Gastrocnemius medialis (tissue), 4 donors: ENCODE measurements around the gene SEPTIN5. TPM values are rescaled to one million over a fixed set of nuclear protein-coding genes. Genes with fewer than 3 reads are reported as not detected.

ENCODE experiments used
- ATAC-seq, 2 donors: fragments of 150-250 bp; one replicate each; pipeline ENCODE4 v1.9.1; 2016
- DNase-seq, 2 donors: peaks; one replicate each; pipeline ENCODE4 v3.0.0-alpha.2; 2019
- H3K27ac ChIP-seq, 4 donors: fragments of 200-600 bp; sonication (generic); 1 replicate in 1 of 4; 2 replicates in 3 of 4; pipeline ENCODE4 v1.5.1; 2016 to 2018; ENCODE audit warnings: mild to moderate bottlenecking in 2 of 4, moderate library complexity in 1 of 4
- H3K27me3 ChIP-seq, 3 donors: fragments of 200-600 bp; sonication (generic) in 2 of 3; 1 replicate in 1 of 3; 2 replicates in 2 of 3; pipeline versions ENCODE4 v1.5.1 to v1.6.0; 2016 to 2019; ENCODE audit warnings: mild to moderate bottlenecking in 1 of 3, moderate library complexity in 1 of 3
- H3K36me3 ChIP-seq, 2 donors: fragments of 200-600 bp; sonication (generic) in 1 of 2; one replicate each; pipeline ENCODE4 v1.5.1; 2017 to 2018
- H3K4me1 ChIP-seq, 2 donors: fragments of 200-600 bp; sonication (generic) in 1 of 2; one replicate each; pipeline ENCODE4 v1.5.1; 2016 to 2017; ENCODE audit warnings: mild to moderate bottlenecking in 2 of 2
- H3K4me3 ChIP-seq, 4 donors: fragments of 200-600 bp; sonication (generic) in 3 of 4; 1 replicate in 1 of 4; 2 replicates in 3 of 4; pipeline ENCODE4 v1.5.1; 2016 to 2019; ENCODE audit warnings: mild to moderate bottlenecking in 2 of 4
- H3K9me3 ChIP-seq, 3 donors: fragments of 200-600 bp; sonication (generic) in 2 of 3; 1 replicate in 1 of 3; 2 replicates in 2 of 3; pipeline ENCODE4 v1.5.1; 2016 to 2019
- CTCF ChIP-seq, 5 experiments: fragments of 450-650 bp in 3 of 5; fragments of 200-600 bp in 2 of 5; sonication (generic) in 2 of 5; IDR thresholded peaks in 4 of 5; conservative IDR thresholded peaks in 1 of 5; 1 replicate in 4 of 5; 2 replicates in 1 of 5; pipeline ENCODE4 v1.5.1; 2016 to 2019; ENCODE audit warnings: antibody characterized with exemption in 5 of 5, mild to moderate bottlenecking in 3 of 5, moderate library complexity in 3 of 5
- POLR2A ChIP-seq, 2 donors: fragments of 450-650 bp; IDR thresholded peaks; one replicate each; pipeline ENCODE4 v1.6.1; 2017; ENCODE audit warnings: antibody characterized with exemption in 2 of 2, mild to moderate bottlenecking in 2 of 2, moderate library complexity in 2 of 2
- in situ Hi-C, 4 donors: fragments of 200-750 bp; cut with MboI; loops; one replicate each; pipeline versions ENCODE4 v1.15.0 to v1.8.0; 2017; ENCODE audit warnings: low sequenced_read_pairs in 4 of 4
- intact Hi-C: fragments of 100-400 bp; cut with DNase I; formaldehyde crosslinking; loops from one replicate; pipeline ENCODE4 v1.15.1; 2023; ENCODE audit warnings: low total_unique reads
- total RNA-seq, 4 donors: library from RNA; depleted of rRNA; stranded (reverse); fragments of >200 nt; gene quantifications; one replicate each; pipeline versions ENCODE4 v1.1.0 to v1.2.3, GENCODE V29; 2016

The SEPTIN5 gene
- total RNA-seq, 4 donors from 2014 or later, result 5.0 to 15.9 (median 10.2) TPM

GRCh38 chr22:19764636-19765476, 50.6 kb downstream of the SEPTIN5 start:
- DNase-seq (no peak), ATAC-seq (no peak)
- TF ChIP-seq CTCF (IDR thresholded peaks at IDR 0.05 in 4 of 5, conservative IDR thresholded peaks at IDR 0.05 in 1 of 5), result no peak
- TF ChIP-seq POLR2A (IDR thresholded peaks at IDR 0.05), result no peak
- H3K9me3 ChIP-seq, result no peaks in the 10 kb centered on the region
- H3K27me3 ChIP-seq, result peaks cover 7 to 41% (median 17%) of the 10 kb centered on the region in 3 donors
- intact Hi-C loops (no loop called here), in situ Hi-C loops (loop anchor here in 1 of 4 donors (5.0 kb wide), 1 partner anchor 33 kb away; no protein-coding TSS in a partner anchor)
- H3K36me3 ChIP-seq, result no peaks in the 10 kb centered on the region
- H3K4me1 ChIP-seq, result peaks cover 0 to 8% of the 10 kb centered on the region in 2 donors
- no peak overlapping the region for H3K27ac ChIP-seq
- H3K4me3 ChIP-seq, result no peak overlapping the region

GRCh38 chr22:19765477-19766239, 51.4 kb downstream of the SEPTIN5 start:
- Histone ChIP-seq H3K27me3 (peaks cover 6 to 39% (median 22%) of the 10 kb centered on the region in 3 donors), H3K27ac (no peak overlapping the region), H3K36me3 (no peaks in the 10 kb centered on the region), H3K4me1 (peaks cover 0 to 4% of the 10 kb centered on the region in 2 donors), H3K9me3 (no peaks in the 10 kb centered on the region), H3K4me3 (no peak overlapping the region)
- DNase-seq (no peak), ATAC-seq (no peak)
- intact Hi-C loops (no loop called here), in situ Hi-C loops (loop anchor here in 1 of 4 donors (5.0 kb wide), 1 partner anchor 33 kb away; no protein-coding TSS in a partner anchor)
- TF ChIP-seq CTCF (IDR thresholded peaks at IDR 0.05 in 4 of 5, conservative IDR thresholded peaks at IDR 0.05 in 1 of 5), result no peak
- no peak for TF ChIP-seq POLR2A (IDR thresholded peaks at IDR 0.05)

GRCh38 chr22:19766240-19766510, 51.9 kb downstream of the SEPTIN5 start:
- peaks cover 6 to 38% (median 22%) of the 10 kb centered on the region in 3 donors for H3K27me3 ChIP-seq
- no peak for DNase-seq
- in situ Hi-C loops (loop anchor here in 1 of 4 donors (5.0 kb wide), 1 partner anchor 34 kb away; no protein-coding TSS in a partner anchor), intact Hi-C loops (no loop called here)
- peak overlapping the region in 2 of 4 donors; percentile 48 to 49 for H3K4me3 ChIP-seq
- no peak for TF ChIP-seq POLR2A (IDR thresholded peaks at IDR 0.05)
- TF ChIP-seq CTCF (IDR thresholded peaks at IDR 0.05 in 4 of 5, conservative IDR thresholded peaks at IDR 0.05 in 1 of 5), result no peak
- H3K36me3 ChIP-seq, result no peaks in the 10 kb centered on the region
- H3K4me1 ChIP-seq, result peaks cover 0 to 4% of the 10 kb centered on the region in 2 donors
- H3K9me3 ChIP-seq, result no peaks in the 10 kb centered on the region
- no peak overlapping the region for H3K27ac ChIP-seq
- no peak for ATAC-seq

- ATAC-seq, result peak; percentile 79 to 81
Measured at GRCh38 chr22:19766511-19767426, 52.5 kb downstream of the SEPTIN5 start.

More at GRCh38 chr22:19766511-19767426, 52.5 kb downstream of the SEPTIN5 start:
- no peaks in the 10 kb centered on the region for H3K9me3 ChIP-seq
- in situ Hi-C loops, result loop anchor here in 1 of 4 donors (5.0 kb wide), 1 partner anchor 34 kb away; no protein-coding TSS in a partner anchor
- peak overlapping the region; percentile 46 to 60 (median 48) for H3K4me3 ChIP-seq
- H3K4me1 ChIP-seq, result peaks cover 0 to 4% of the 10 kb centered on the region in 2 donors
- intact Hi-C loops, result loop anchor here (1.0 kb wide), 1 partner anchor 36 kb away; no protein-coding TSS in a partner anchor
- no peaks in the 10 kb centered on the region for H3K36me3 ChIP-seq
- peak; percentile 23 to 65 for DNase-seq
- TF ChIP-seq POLR2A (IDR thresholded peaks at IDR 0.05), result no peak
- TF ChIP-seq CTCF (IDR thresholded peaks at IDR 0.05 in 4 of 5, conservative IDR thresholded peaks at IDR 0.05 in 1 of 5), result peak in 4 of 5 experiments; percentile 42 to 55 (median 48)
- H3K27me3 ChIP-seq, result peaks cover 4 to 32% (median 22%) of the 10 kb centered on the region in 3 donors
- no peak overlapping the region for H3K27ac ChIP-seq
